PC-9 (cell line): ENCODE results near the gene CBLB. TPM values are rescaled to one million over a fixed set of nuclear protein-coding genes. Genes with fewer than 3 reads are reported as not detected.

Experiments
- BruUV-seq: library from RNA; stranded (reverse); fragments of 400-500 nt; replicated peaks from 2 replicates; lab custom pipeline; 2021; lab: Mats Ljungman, UMichigan
- CTCF ChIA-PET: fragments of 300-600 bp; sonication (Branson Sonifier 250); formaldehyde crosslinking; loops from one replicate; lab custom pipeline; 2022; ENCODE audit warnings: antibody characterized with exemption; lab: Charles Lee
- POLR2A ChIA-PET: fragments of 300-600 bp; sonication (Branson Sonifier 250); formaldehyde crosslinking; loops from one replicate; lab custom pipeline; 2022; ENCODE audit warnings: antibody characterized with exemption; ENCODE audit not compliant: unreplicated experiment; lab: Charles Lee
- DNase-seq, 2 experiments: peaks; one replicate each; pipeline versions ENCODE4 v3.0.0 to v3.0.0-alpha.2; 2015 to 2022; ENCODE audit warnings: mixed read lengths in 1 of 2
- H2AFZ ChIP-seq: fragments of 200-600 bp; sonication (generic); 2 replicates; pipeline ENCODE4 v1.8.1; 2017; ENCODE audit warnings: antibody characterized with exemption
- H3F3A ChIP-seq: fragments of 200-600 bp; sonication (generic); 2 replicates; pipeline ENCODE4 v1.8.1; 2017; ENCODE audit warnings: antibody characterized with exemption, mild to moderate bottlenecking, low read depth; ENCODE audit not compliant: insufficient read depth
- H3K27ac ChIP-seq: fragments of 200-600 bp; sonication (generic); 2 replicates; pipeline ENCODE4 v1.6.1; 2016; ENCODE audit warnings: mixed run types
- H3K27me3 ChIP-seq: fragments of 200-600 bp; sonication (generic); 2 replicates; pipeline ENCODE4 v1.6.1; 2016; ENCODE audit warnings: low read depth, mixed run types; ENCODE audit not compliant: insufficient read depth
- H3K36me3 ChIP-seq: fragments of 200-600 bp; sonication (generic); 2 replicates; pipeline ENCODE4 v1.6.1; 2016; ENCODE audit warnings: low read depth, mixed run types
- H3K4me1 ChIP-seq: fragments of 200-600 bp; sonication (generic); replicated peaks from 2 replicates; pipeline ENCODE4 v1.6.1; 2016; ENCODE audit warnings: mixed run types; ENCODE audit not compliant: insufficient read depth
- H3K4me2 ChIP-seq: fragments of 200-600 bp; sonication (generic); 2 replicates; pipeline ENCODE4 v1.6.1; 2017; ENCODE audit warnings: mixed run types
- H3K4me3 ChIP-seq: fragments of 200-600 bp; sonication (generic); 2 replicates; pipeline ENCODE4 v1.6.1; 2016; ENCODE audit warnings: mixed run types
- H3K79me2 ChIP-seq: fragments of 200-600 bp; sonication (generic); 2 replicates; pipeline ENCODE4 v1.6.1; 2017; ENCODE audit warnings: low read depth, mixed run types
- H3K9me2 ChIP-seq: fragments of 200-600 bp; sonication (generic); 2 replicates; pipeline ENCODE4 v1.8.1; 2017; ENCODE audit warnings: mild to moderate bottlenecking; ENCODE audit not compliant: insufficient read depth
- H3K9me3 ChIP-seq: fragments of 200-600 bp; sonication (generic); 2 replicates; pipeline ENCODE4 v1.8.1; 2016; ENCODE audit warnings: low read depth; ENCODE audit not compliant: insufficient read depth
- H4K20me1 ChIP-seq: fragments of 200-600 bp; sonication (generic); 2 replicates; pipeline ENCODE4 v1.8.1; 2017; ENCODE audit not compliant: insufficient read depth
- CTCF ChIP-seq: fragments of 200-600 bp; sonication (generic); conservative IDR thresholded peaks from 2 replicates; pipeline ENCODE4 v1.6.1; 2017; ENCODE audit warnings: mixed run types, antibody characterized with exemption, mild to moderate bottlenecking, moderate library complexity
- EZH2 ChIP-seq: fragments of 200-600 bp; sonication (generic); IDR thresholded peaks from 2 replicates; pipeline ENCODE4 v1.8.0; 2017; ENCODE audit warnings: antibody characterized with exemption, low read depth
- intact Hi-C: fragments of 100-400 bp; cut with micrococcal nuclease; formaldehyde crosslinking; loops from one replicate; pipeline ENCODE4 v1.10.0; 2022; ENCODE audit not compliant: unreplicated experiment
- total RNA-seq: library from RNA; stranded (reverse); gene quantifications from 2 replicates; pipeline ENCODE4 v1.2.3, GENCODE V29; 2021

CBLB gene
- total RNA-seq, 1 experiment from 2014 or later: 44.0 TPM

DNA sequence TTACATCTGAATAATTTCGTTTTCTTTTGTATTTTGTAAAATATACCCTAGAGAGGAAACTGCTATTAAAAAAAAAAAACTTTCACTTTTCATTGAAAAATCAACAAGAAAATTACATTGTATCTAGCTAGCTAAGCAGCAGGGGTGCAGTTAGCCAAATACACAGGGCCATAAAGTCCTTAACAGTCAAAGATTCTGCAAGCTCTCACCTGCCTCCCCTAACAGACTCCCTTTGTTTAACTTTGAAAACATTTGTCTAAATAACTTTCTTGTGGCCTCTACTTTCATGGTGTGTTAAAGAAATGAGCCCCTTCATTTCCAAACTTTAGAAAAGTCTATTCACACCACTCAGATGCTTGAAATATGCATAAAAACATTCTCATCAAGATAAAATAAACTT, 23.3 kb downstream of the CBLB start:
- Histone ChIP-seq H3F3A (no peaks in the 10 kb centered on the region; the same call in 1 of the 2 replicates), H3K4me3 (no peak overlapping the region), H2AFZ (no peak overlapping the region), H4K20me1 (no peaks in the 10 kb centered on the region), H3K27ac (no peak overlapping the region), H3K27me3 (no peaks in the 10 kb centered on the region), H3K9me3 (no peaks in the 10 kb centered on the region), H3K4me1 (no peaks in the 10 kb centered on the region), H3K79me2 (no peaks in the 10 kb centered on the region), H3K36me3 (no peaks in the 10 kb centered on the region), H3K9me2 (no peaks in the 10 kb centered on the region; the same call in 1 of the 2 replicates), H3K4me2 (no peak overlapping the region)
- TF ChIP-seq CTCF (no peak), EZH2 (no peak)
- BruUV-seq: no TSS peak
- CTCF ChIA-PET: no interaction called here
- POLR2A ChIA-PET: no interaction called here
- no peak for DNase-seq
- intact Hi-C loops: no loop called here

DNA sequence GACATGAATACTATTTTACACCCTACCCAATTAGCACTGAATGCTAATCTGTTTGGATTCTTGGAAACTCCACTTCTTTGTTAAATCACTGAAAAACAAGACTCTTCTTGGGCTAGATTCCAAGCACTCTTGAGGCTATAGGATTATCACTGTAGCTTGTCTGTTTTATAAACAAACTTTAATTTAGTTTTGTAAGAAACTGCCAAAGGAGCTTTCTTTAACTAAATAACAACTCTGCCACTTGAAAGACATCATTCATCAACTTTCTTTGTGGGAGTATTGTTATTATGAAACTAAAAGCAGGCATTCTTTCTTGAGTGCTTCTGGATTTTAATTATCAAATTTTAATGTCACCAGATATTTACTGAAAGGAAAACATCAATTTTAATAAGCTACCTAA, 24.1 kb downstream of the CBLB start:
- CTCF ChIA-PET: no interaction called here
- H3K36me3 ChIP-seq: no peaks in the 10 kb centered on the region

GRCh38 chr3:105843994-105844393, 24.8 kb downstream of the CBLB start:
- BruUV-seq: no TSS peak
- intact Hi-C loops: no loop called here
- no peak overlapping the region for H3K27ac ChIP-seq

More for the DNA sequence above, 24.1 kb downstream of the CBLB start:
- no peak for DNase-seq
- Histone ChIP-seq H3K9me2 (no peaks in the 10 kb centered on the region; the same call in 1 of the 2 replicates), H3F3A (no peaks in the 10 kb centered on the region; the same call in 1 of the 2 replicates), H3K4me2 (no peak overlapping the region), H3K79me2 (no peaks in the 10 kb centered on the region), H3K4me3 (no peak overlapping the region), H4K20me1 (no peaks in the 10 kb centered on the region), H3K4me1 (no peaks in the 10 kb centered on the region), H2AFZ (no peak overlapping the region), H3K27me3 (no peaks in the 10 kb centered on the region), H3K27ac (no peak overlapping the region), H3K9me3 (no peaks in the 10 kb centered on the region)
- intact Hi-C loops: no loop called here
- TF ChIP-seq EZH2 (no peak), CTCF (no peak)
- BruUV-seq: no TSS peak
- POLR2A ChIA-PET: no interaction called here

More at GRCh38 chr3:105843994-105844393, 24.8 kb downstream of the CBLB start:
- Histone ChIP-seq H3K4me3 (no peak overlapping the region), H3K79me2 (no peaks in the 10 kb centered on the region), H4K20me1 (no peaks in the 10 kb centered on the region), H3K9me3 (no peaks in the 10 kb centered on the region), H3K36me3 (no peaks in the 10 kb centered on the region), H3K27me3 (no peaks in the 10 kb centered on the region), H3K4me1 (no peaks in the 10 kb centered on the region), H3K4me2 (no peak overlapping the region), H3F3A (no peaks in the 10 kb centered on the region), H2AFZ (no peak overlapping the region), H3K9me2 (no peaks in the 10 kb centered on the region; the same call in 1 of the 2 replicates)
- CTCF ChIA-PET: no interaction called here
- no peak for DNase-seq
- TF ChIP-seq EZH2 (no peak), CTCF (no peak)
- POLR2A ChIA-PET: no interaction called here
